ENCODE measurements around the gene KCNMA1.
"Not testable (repeated sequence)": the region's sequence is repeated elsewhere in the genome, so short reads cannot be mapped to it uniquely, and the experiment has no call there.

Gene KCNMA1

GRCh38 chr10:77603534-77603927, 34.1 kb downstream of the KCNMA1 start:
- no peak for DNase-seq

DNA sequence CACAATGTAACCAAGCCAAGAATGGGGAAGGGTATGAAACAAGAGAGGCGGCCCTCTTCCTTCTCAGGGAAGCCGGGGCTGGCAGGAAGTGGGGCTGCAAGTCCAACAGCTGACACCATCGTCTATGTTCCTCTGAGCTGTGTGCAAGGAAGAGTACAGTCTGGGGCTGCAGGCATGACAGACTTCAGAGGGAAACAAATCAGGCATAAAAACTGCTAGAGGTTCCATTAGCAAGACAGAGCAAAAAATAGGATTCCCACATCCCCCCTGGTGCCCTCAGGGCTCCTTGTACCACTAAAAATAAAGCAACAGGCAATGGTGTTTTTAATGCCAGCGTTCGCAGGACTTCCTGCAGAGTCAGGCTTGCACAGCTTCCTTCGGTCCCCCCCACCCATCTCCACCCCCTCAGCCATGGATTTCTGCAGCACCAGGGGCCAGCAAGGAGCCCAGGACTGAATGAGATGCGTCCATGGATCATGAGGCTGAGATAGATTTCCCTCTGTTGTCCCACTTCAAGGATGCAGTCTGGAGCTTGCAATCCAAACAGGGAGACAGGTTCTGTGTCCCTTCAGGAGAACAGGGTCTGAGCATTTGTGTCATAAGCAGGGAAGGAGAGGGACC, 34.6 kb downstream of the KCNMA1 start:
- DNase-seq = no peak

GRCh38 chr10:77602231-77602912, 35.2 kb downstream of the KCNMA1 start:
- no peak for DNase-seq

- DNase-seq = no peak
Observed at GRCh38 chr10:77601488-77601887, 36.1 kb downstream of the KCNMA1 start.

GRCh38 chr10:77600640-77601039, 37.0 kb downstream of the KCNMA1 start:
- no peak for DNase-seq

DNA sequence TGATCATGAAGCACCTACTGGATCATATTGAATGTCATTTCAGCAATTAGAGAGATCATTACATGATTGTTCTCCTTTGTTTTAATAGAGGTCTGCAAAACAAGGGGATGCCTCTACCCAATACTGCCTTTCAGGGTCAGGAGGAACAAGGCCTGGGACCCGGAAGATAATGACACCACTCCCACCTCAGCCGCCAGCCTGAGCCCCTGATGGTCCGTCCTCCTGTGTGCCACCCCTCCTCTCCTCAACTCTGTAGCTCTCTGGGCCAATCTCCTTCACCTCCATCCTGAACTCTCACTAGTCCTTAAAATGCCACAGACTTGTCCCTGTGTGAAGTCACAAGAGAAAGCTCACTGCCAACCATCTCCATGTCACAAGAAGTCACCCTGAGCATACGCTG, 38.0 kb downstream of the KCNMA1 start:
- no peak for DNase-seq

- no peak for DNase-seq
Observed at GRCh38 chr10:77598606-77599005, 39.0 kb downstream of the KCNMA1 start.

DNA sequence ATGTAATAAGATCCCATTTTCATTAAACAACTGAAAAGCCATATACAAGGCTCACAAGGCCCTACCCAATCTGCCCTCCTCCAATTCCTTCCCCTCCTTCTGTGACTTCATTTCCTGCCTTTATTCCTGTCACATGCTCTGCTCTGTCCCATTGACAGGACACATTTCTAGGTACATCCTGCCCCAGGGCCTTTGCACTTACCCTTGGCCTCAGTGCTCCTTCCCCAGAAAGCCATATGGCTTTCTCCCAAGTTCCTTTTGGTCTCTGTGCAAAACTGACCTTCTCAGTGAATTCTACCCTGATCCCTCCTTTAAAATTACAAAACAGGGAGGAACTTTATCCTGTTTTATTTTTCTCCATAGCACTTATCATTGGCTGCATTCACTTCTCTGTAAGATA, 40.0 kb downstream of the KCNMA1 start:
- DNase-seq = no peak

DNA sequence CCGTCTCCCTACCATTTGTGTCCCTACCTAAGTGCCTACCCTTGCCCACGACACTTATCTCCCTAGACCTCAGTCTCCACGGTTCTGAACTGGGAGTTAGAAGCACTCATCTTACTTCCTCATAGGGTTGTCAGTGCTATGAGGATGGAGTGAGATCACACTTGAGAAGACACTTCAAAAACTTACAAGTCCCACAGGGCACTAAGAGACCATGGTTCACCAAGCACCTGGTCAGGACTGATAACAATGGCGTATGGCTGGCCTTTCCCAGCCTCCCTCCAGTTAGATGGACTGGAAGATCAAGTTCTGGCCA, 43.2 kb downstream of the KCNMA1 start:
- no peak for DNase-seq

GRCh38 chr10:77593771-77594470, 43.7 kb downstream of the KCNMA1 start:
- no peak for DNase-seq

GRCh38 chr10:77592946-77593636, 44.5 kb downstream of the KCNMA1 start:
- no peak for DNase-seq

- DNase-seq = no peak
Observed at GRCh38 chr10:77592510-77592909, 45.1 kb downstream of the KCNMA1 start.

DNA sequence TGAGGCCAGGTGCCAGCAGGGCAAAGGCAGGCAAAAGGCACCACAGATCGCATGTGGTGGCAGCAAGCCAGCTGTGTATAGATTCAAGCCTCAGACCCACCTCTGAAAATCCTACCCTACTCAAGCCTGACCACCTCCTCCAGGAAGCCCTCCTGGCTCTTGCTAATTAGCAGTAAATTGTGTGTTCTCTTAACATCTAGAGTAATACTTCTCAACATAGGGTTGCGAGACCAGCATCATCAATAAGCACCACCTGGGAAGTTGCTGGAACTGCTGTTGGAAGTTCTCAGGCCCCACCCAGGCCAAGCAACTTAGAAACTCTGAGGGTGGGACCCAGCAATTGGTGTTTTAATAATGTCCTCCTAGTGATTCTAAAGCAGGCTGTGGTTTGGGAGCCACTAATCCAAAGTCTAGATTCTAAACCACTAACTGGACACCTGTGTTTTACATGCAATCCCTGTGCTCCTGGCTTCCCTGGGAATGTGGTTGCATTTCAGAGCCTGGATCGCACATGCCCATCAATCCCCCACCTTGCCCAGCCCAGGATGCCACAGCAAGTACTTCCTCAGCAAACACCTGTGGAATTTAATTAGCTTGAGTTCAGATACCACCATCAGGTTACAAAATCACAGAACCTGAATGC, 46.2 kb downstream of the KCNMA1 start:
- DNase-seq = no peak

- no peak for DNase-seq
Observed at GRCh38 chr10:77590344-77591237, 47.0 kb downstream of the KCNMA1 start.

DNA sequence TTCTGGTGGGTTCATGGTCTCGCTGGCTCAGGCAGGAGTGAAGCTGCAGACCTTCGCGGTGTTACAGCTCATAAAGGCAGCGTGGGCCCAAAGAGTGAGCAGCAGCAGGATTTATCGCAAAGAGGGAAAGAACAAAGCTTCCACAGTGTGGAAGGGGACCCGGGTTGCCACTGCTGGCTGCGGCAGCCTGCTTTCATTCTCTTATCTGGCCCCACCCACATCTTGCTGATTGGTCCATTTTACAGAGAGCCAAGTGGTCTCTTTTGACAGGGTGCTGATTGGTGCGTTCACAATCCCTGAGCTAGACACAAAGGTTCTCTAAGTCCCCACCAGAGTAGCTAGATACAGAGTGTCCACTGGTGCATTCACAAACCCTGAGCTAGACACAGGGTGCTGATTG, 47.9 kb downstream of the KCNMA1 start:
- not testable (repeated sequence) for DNase-seq

DNA sequence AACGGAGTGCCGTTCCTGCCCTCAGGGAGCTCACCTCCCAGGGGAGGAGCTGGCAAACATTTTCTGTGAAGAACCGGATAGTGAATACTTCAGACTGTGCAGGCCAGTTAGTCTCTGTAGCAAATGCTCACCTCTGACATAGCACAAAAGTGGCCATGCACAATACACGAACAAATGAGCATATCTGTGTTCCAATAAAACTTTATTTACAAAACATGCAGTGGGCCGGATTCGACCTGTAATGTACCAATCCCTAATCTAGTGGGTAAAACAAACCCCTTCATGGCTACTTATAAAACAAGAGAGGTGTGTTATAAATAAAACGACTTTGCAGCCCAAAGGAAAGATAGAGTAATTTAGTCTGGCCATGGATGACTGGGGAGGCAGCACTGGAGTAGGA, 48.7 kb downstream of the KCNMA1 start:
- no peak for DNase-seq

- no peak for DNase-seq
Observed at GRCh38 chr10:77587416-77587790, 50.2 kb downstream of the KCNMA1 start.

DNA sequence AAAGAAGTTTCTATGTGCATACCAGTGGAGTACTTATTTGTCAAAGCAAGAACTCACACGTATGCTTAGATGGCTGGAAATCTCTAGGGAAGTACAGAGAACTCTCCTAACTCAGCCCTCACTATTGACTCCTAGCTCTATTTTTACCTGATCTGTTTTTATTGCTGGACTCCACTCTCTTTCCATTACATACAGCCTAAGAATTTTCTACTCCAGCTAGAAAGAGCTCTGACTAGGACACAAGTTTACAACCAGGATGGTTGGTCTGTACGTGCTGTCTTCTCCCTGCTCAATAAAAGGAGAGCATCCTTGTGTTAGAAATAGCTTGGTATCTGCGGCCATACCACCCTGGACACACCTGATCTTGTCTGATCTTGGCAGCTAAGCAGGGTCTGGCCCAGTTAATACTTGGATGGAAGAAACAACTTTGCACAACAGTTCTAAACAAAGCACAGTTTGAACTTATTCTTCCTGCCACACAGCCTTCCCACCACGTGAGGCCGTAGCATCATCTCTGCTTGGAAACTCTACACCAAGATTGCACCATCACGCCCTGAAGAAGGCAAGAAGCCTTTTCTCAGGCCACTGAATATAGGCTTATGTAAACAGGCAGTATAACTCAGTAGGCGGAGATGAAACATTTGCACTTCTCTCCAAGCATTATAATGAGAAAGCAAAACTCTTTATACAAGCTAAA, 50.7 kb downstream of the KCNMA1 start:
- no peak for DNase-seq

GRCh38 chr10:77584938-77585337, 52.7 kb downstream of the KCNMA1 start:
- DNase-seq = no peak

- no peak for DNase-seq
Observed at GRCh38 chr10:77583527-77583926, 54.1 kb downstream of the KCNMA1 start.

GRCh38 chr10:77582710-77583115, 54.9 kb downstream of the KCNMA1 start:
- DNase-seq = no peak

GRCh38 chr10:77581738-77582137, 55.9 kb downstream of the KCNMA1 start:
- no peak for DNase-seq

Measured in COR-L47 (cell line).